GM18498 (cell line): ENCODE measurements around the gene SENP3.
A peak's percentile ranks its signal among the peaks of the same experiment; 100 is the strongest.

Source experiments
- ATAC-seq: cut with Tn5 transposase; IDR thresholded peaks from one replicate; pipeline ENCODE4 v1.9.1; 2021; ENCODE audit warnings: mild to moderate bottlenecking, moderate library complexity; ENCODE audit not compliant: unreplicated experiment

SENP3 gene

GRCh38 chr17:7575481-7575883 lies 13.8 kb downstream of the SENP3 start:
- no peak for ATAC-seq

DNA sequence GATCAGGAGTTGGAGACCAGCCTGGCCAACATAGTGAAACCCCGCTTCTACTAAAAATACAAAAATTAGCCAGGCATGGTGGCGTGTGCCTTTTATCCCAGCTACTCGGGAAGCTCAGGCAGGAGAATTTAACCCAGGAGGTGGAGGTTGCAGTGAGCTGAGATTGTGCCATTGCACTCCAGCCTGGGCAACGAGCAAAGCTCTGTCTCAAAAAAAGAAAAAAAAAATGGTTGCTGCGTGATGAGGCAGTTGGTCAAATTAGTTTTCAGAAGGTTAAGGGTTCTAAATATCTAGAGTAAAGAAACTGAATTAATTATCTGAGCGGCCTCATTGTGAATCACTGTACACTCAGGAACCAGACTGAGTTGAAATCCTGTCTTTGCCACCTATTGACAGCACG lies 14.2 kb downstream of the SENP3 start:
- ATAC-seq, result no peak

- ATAC-seq, result no peak
Measured at GRCh38 chr17:7576432-7576937, 14.8 kb downstream of the SENP3 start.

- ATAC-seq, result no peak
Measured at GRCh38 chr17:7577327-7578199, 15.8 kb downstream of the SENP3 start.

DNA sequence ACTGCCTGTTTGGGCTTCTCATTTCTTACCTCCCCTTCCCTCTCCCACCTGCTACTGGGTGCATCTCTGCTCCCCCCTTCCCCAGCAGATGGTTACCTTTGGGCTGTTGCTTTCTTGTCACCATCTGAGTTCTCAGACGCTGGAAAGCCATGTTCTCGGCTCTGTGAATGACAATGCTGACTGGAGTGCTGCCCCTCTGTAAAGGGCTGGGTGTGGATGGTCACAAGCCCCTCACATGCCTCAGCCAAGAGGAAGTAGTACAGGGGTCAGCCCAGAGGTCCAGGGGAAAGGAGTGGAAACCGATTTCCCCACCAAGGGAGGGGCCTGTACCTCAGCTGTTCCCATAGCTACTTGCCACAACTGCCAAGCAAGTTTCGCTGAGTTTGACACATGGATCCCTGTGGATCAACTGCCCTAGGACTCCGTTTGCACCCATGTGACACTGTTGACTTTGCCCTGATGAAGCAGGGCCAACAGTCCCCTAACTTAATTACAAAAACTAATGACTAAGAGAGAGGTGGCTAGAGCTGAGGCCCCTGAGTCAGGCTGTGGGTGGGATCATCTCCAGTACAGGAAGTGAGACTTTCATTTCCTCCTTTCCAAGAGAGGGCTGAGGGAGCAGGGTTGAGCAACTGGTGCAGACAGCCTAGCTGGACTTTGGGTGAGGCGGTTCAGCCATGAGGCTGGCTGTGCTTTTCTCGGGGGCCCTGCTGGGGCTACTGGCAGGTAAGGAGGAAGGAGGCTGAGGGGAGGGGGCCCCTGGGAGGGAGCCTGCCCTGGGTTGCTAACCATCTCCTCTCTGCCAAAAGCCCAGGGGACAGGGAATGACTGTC lies 17.5 kb downstream of the SENP3 start, which contains the start of gene CD68:
TSS of gene CD68 (plus strand) at position 638 of the 833 bp plus-strand sequence. CDS start at position 678, 40 bp downstream.
- ATAC-seq, result no peak

DNA sequence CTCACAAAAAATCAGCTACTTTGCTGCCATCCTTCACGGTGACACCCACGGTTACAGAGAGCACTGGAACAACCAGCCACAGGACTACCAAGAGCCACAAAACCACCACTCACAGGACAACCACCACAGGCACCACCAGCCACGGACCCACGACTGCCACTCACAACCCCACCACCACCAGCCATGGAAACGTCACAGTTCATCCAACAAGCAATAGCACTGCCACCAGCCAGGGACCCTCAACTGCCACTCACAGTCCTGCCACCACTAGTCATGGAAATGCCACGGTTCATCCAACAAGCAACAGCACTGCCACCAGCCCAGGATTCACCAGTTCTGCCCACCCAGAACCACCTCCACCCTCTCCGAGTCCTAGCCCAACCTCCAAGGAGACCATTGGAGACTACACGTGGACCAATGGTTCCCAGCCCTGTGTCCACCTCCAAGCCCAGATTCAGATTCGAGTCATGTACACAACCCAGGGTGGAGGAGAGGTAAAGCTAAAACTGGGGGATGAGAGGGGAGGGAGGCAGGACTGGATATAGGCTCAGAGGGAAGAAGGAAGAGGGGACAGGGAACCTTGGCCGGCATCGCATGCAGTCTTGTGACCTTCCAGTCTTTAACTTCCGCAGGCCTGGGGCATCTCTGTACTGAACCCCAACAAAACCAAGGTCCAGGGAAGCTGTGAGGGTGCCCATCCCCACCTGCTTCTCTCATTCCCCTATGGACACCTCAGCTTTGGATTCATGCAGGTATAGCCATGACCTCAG lies 18.3 kb downstream of the SENP3 start:
- no peak for ATAC-seq

GRCh38 chr17:7580604-7581575 lies 19.2 kb downstream of the SENP3 start:
- no peak for ATAC-seq

DNA sequence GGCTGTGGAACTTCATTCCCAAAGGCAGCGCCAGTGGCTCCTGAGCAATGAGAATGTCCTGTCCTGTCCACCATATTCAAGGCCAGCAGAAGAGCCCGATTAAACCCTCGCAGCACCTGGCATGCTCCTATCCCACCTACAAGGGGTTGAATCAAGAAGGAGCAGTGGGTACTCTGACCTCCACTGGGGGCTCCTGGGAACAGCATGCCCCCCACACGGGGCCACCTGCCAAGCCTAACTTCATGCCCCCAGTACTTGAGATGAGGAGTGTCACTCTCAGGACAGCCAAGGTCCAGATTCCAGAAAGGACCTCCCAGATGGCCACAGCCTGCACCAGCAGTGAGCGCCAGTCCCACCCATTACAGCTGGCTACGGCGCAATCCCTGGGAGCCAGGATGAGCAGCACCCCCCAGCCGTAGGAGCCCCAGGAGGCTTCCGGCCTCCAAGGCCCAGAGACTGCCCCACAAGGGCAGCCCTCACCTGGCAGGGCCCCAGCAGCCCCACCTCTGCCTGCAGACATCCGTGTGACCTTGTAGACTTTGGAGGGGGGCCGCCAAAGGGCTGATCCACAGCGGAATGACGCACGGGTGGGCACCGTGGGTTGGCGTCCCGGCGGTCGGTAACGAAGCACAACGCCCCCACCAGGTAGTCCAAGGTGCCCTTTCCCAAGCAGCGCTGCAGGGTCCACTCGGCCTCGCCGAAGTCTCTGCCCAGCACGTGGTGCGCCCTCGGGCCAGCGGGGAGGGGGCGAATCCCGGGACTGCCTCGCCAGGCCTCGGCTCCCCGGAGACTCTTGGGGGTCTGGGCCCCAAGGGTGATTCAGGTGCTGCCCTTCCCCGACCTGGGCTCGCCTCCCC lies 20.9 kb downstream of the SENP3 start:
- ATAC-seq, result no peak

DNA sequence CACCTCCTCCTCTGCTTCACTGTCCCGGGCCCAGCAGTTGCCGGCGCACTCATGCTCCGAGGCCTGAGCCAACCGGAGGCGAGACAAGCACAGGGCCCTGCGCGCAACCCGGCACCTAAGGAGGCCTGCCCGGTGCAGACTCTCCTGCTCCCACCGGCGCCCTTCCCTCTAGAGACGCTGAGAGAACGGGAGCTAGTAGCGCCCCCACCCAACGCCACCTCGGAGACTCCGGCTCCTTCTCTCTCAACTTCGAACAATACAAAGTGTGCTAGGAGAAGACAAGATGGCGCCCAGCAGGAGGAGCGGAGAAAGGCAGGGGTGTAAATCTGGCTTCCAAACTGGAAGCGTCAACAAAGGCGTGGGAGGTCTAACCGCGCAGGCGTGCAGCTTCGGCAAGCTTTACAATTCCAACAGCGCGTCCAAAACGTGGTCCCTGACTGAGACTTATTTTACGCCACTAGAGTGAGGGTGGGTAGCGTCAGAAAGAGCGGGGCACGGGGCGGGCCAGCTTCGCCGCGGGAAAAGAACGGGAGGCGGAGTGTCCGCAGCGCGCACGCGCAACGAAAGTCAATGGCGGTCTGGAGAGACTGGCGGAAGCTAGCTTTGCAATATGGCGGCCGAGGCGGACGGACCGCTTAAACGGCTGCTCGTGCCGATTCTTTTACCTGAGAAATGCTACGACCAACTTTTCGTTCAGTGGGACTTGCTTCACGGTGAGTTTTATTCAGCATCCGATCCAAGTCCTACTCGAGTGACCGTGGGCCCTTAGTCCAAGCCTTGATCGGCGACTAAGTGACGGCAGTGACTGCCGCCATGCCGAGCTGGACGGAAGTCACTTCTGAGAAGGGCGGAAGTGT lies 21.8 kb downstream of the SENP3 start, which contains the start of gene MPDU1:
TSS of gene MPDU1 (plus strand) at position 600 of the 857 bp plus-strand sequence. CDS start at position 611, 11 bp downstream.
- peak; percentile 72 for ATAC-seq

- ATAC-seq, result no peak
Measured at GRCh38 chr17:7586673-7587419, 25.1 kb downstream of the SENP3 start.

DNA sequence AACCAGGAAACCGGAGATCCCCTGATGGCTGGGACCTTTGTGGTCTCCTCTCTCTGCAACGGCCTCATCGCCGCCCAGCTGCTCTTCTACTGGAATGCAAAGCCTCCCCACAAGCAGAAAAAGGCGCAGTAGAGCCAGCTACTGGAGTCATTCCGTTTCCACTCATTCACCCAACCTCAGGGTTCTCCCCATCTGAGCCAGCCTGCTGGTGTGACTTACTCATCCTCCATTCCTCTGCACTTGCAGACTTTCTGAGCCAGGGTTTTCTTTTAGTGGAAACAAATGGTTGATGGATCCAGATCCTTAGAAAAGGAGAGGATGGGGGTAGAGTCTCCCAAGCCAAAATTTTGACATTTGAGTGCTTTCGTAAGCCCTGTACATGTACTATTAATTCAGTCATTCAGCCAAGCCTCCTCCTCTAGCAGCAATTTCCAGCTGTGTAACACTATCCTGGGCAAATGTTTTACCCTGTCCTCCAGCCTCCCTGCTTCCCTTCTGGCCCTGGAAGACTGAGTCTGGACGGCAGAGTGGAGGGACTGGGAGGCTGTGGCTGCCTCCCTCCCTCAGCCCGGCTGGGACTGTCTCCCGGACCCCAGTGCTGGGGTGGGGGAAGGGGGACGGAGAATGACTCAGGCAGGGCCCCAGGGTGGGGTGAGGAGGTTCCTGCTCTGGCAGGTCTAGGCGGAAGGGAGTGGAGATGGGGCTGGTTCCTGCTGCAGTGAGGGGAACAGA lies 25.9 kb downstream of the SENP3 start:
- no peak for ATAC-seq

DNA sequence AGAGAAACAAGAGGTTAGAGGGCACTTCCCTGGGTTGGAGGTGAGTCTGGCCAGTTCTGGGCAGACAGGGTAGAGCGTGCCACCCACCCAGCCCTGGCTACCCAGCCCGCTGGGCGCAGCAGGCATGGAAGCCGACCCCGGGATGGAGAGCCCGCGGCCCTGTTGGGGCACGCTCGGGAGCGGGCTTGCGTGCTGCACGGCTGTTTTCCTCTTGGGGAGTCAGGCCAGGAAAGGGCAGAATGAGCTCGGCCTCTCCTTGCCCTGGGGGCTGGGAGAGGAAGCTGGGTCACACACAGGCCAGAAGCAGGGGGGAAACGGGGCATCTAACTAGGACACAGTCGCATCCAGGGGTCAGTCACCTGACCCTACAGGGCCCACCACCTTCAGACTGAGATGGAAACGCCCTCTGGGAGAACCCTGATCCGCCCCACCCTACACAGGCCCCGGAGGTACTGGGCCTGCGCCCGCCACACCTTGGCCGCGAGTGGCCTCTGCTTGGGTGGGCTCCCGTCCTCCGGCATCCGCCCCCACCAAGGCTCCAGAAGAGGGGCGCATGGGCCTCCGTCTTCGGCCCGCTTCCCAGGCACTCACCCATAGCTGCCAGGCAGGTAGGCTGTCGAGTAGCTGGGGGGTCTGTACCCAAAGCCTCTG lies 27.0 kb downstream of the SENP3 start:
- ATAC-seq, result no peak

DNA sequence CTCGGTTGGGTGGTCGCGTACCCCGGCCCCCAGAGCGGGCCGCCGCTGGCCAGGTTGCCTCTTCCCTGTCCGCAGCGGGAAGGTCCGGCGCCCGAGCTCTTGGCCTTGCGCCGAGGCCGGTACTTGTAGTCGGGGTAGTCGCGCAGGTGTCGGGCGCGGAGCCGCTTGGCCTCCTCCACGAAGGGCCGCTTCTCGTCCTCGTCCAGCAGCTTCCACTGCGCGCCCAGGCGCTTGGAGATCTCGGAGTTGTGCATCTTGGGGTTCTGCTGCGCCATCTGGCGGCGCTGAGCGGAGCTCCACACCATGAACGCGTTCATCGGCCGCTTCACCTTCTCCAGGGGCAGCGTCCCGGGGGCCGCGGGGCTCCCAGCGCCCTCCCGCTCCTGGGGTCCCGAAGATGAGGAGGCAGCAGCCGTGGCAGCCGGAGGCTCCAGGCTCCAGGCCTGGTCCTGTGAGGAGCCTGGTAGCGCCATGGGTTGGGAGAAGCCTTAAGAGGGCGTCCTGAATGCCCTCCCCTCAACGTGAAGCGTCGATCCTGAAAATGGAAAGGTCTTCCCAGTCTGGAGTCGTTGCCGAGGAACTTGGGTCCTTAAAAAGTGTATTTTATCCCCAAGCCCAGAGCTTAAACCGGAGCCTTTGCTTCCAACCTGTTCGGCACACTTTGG lies 27.6 kb downstream of the SENP3 start:
- ATAC-seq, result no peak

DNA sequence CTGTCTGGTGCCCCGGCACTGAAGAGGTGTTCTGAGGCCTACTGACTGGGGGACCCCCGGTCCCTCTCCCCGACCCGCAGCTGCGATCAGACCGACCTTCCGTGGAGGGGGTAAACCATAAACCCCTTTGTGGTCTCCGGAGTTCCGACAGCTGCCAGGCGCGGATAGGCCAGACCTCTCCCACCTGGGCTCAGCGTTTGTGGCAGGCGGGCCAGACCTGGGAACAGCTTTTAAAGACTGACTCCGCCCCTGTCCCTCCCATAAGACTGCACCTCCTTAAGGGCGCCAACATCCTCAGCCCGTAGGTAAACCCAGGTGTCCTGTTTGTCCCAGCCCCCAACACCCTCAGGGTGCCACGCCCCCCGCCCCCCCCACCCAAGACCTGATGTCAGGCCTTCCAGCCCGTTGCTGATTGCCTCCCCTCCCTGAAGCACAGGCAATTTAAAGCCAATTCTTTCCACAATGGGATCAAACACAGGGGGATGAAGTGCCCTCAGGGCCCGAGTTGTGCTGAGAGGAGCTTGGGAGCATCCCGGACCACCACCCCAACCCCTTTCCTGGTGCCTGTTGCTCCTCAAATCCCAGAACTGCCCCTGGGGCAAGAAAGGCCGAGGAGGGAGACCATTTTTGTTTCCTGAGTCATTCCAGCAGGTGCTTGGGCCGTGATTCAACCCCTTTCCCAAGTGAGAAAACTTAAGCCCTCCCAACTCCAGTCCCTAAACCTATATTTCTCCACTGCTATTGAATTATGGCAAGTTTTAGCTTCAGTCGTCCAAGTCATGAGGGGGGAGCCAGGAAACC lies 28.4 kb downstream of the SENP3 start, which contains the start of gene SOX15:
TSS of gene SOX15 (minus strand) at position 204 of the 801 bp plus-strand sequence. CDS start 418 bp downstream, outside the sequence.
- ATAC-seq, result no peak
